ENCODE data around the gene CUL9.

The CUL9 gene

GRCh38 chr6:43248791-43249190, 66.8 kb downstream of the CUL9 start:
- ATAC-seq = no peak
- Mint-ChIP-seq H3K27me3 (peaks cover 36% of the 10 kb centered on the region), H3K4me3 (no peak overlapping the region), H3K9me3 (no peaks in the 10 kb centered on the region), H3K4me1 (peaks cover 17% of the 10 kb centered on the region), H3K27ac (no peak overlapping the region)
- DNase-seq = no peak

GRCh38 chr6:43250992-43251373, 69.0 kb downstream of the CUL9 start:
- DNase-seq (no peak), ATAC-seq (no peak)
- Mint-ChIP-seq H3K27me3 (peaks cover 42% of the 10 kb centered on the region), H3K9me3 (no peaks in the 10 kb centered on the region), H3K4me1 (peaks cover 27% of the 10 kb centered on the region), H3K27ac (no peak overlapping the region), H3K4me3 (peak overlapping the region; percentile 14 to 50)

- no peak for ATAC-seq
- peaks cover 43% of the 10 kb centered on the region for H3K4me1 Mint-ChIP-seq
- no peak for DNase-seq
- no peak overlapping the region for H3K27ac Mint-ChIP-seq
- H3K4me3 Mint-ChIP-seq = no peak overlapping the region
- no peaks in the 10 kb centered on the region for H3K9me3 Mint-ChIP-seq
- H3K27me3 Mint-ChIP-seq = peaks cover 42% of the 10 kb centered on the region
Measured at GRCh38 chr6:43253401-43253800, 71.4 kb downstream of the CUL9 start.

- peaks cover 43% of the 10 kb centered on the region for H3K4me1 Mint-ChIP-seq
- ATAC-seq = peak; percentile 53
- DNase-seq = no peak
- peaks cover 42% of the 10 kb centered on the region for H3K27me3 Mint-ChIP-seq
- H3K9me3 Mint-ChIP-seq = no peaks in the 10 kb centered on the region
- no peak overlapping the region for H3K4me3 Mint-ChIP-seq
- H3K27ac Mint-ChIP-seq = peak overlapping the region in 1 of 2 donors; percentile 5
Measured at GRCh38 chr6:43254138-43254817, 72.3 kb downstream of the CUL9 start.

- Mint-ChIP-seq H3K9me3 (no peaks in the 10 kb centered on the region), H3K27ac (peak overlapping the region in 1 of 2 donors; percentile 5), H3K4me1 (peaks cover 43% of the 10 kb centered on the region), H3K27me3 (peaks cover 42% of the 10 kb centered on the region), H3K4me3 (no peak overlapping the region)
- ATAC-seq = no peak
- no peak for DNase-seq
Measured at GRCh38 chr6:43254846-43255245, 72.8 kb downstream of the CUL9 start.

- Mint-ChIP-seq H3K4me3 (no peak overlapping the region), H3K4me1 (peaks cover 42% of the 10 kb centered on the region), H3K27me3 (peaks cover 42% of the 10 kb centered on the region), H3K27ac (no peak overlapping the region), H3K9me3 (no peaks in the 10 kb centered on the region)
- DNase-seq = no peak
- ATAC-seq = no peak
Measured at GRCh38 chr6:43255408-43256054, 73.5 kb downstream of the CUL9 start.

- no peak for DNase-seq
- Mint-ChIP-seq H3K27ac (peak overlapping the region in 1 of 2 donors; percentile 10), H3K4me3 (peak overlapping the region in 1 of 2 donors; percentile 21), H3K9me3 (no peaks in the 10 kb centered on the region), H3K27me3 (peaks cover 30% of the 10 kb centered on the region), H3K4me1 (peaks cover 29% of the 10 kb centered on the region)
- ATAC-seq = no peak
Measured at GRCh38 chr6:43256670-43257366, 74.8 kb downstream of the CUL9 start.

GRCh38 chr6:43257367-43258145, 75.6 kb downstream of the CUL9 start:
- H3K4me1 Mint-ChIP-seq = peaks cover 26% of the 10 kb centered on the region
- peak; percentile 42 for ATAC-seq
- peaks cover 22% of the 10 kb centered on the region for H3K27me3 Mint-ChIP-seq
- peak overlapping the region in 1 of 2 donors; percentile 21 for H3K4me3 Mint-ChIP-seq
- DNase-seq = no peak
- H3K9me3 Mint-ChIP-seq = no peaks in the 10 kb centered on the region
- peak overlapping the region in 1 of 2 donors; percentile 38 for H3K27ac Mint-ChIP-seq

GRCh38 chr6:43258180-43258579, 76.2 kb downstream of the CUL9 start:
- H3K27me3 Mint-ChIP-seq = peaks cover 16% of the 10 kb centered on the region
- H3K4me1 Mint-ChIP-seq = peaks cover 26% of the 10 kb centered on the region
- no peaks in the 10 kb centered on the region for H3K9me3 Mint-ChIP-seq
- no peak overlapping the region for H3K4me3 Mint-ChIP-seq
- DNase-seq (no peak), ATAC-seq (no peak)
- peak overlapping the region in 1 of 2 donors; percentile 45 for H3K27ac Mint-ChIP-seq

GRCh38 chr6:43258807-43259686, 77.1 kb downstream of the CUL9 start:
- peaks cover 30% of the 10 kb centered on the region for H3K4me1 Mint-ChIP-seq
- no peak overlapping the region for H3K4me3 Mint-ChIP-seq
- ATAC-seq (no peak), DNase-seq (no peak)
- no peak overlapping the region for H3K27ac Mint-ChIP-seq
- H3K9me3 Mint-ChIP-seq = no peaks in the 10 kb centered on the region
- peaks cover 15% of the 10 kb centered on the region for H3K27me3 Mint-ChIP-seq

- H3K9me3 Mint-ChIP-seq = no peaks in the 10 kb centered on the region
- no peak overlapping the region for H3K4me3 Mint-ChIP-seq
- H3K27me3 Mint-ChIP-seq = peaks cover 9% of the 10 kb centered on the region
- no peak for ATAC-seq
- peaks cover 22% of the 10 kb centered on the region for H3K4me1 Mint-ChIP-seq
- H3K27ac Mint-ChIP-seq = no peak overlapping the region
- no peak for DNase-seq
Measured at GRCh38 chr6:43260791-43261190, 78.8 kb downstream of the CUL9 start.

GRCh38 chr6:43261198-43261597, 79.2 kb downstream of the CUL9 start:
- DNase-seq (no peak), ATAC-seq (no peak)
- Mint-ChIP-seq H3K9me3 (no peaks in the 10 kb centered on the region), H3K27ac (no peak overlapping the region), H3K4me3 (no peak overlapping the region), H3K27me3 (peaks cover 9% of the 10 kb centered on the region), H3K4me1 (peaks cover 22% of the 10 kb centered on the region)

GRCh38 chr6:43262000-43262779, 80.2 kb downstream of the CUL9 start:
- Mint-ChIP-seq H3K4me1 (peaks cover 17% of the 10 kb centered on the region), H3K4me3 (no peak overlapping the region), H3K9me3 (no peaks in the 10 kb centered on the region), H3K27ac (peak overlapping the region in 1 of 2 donors; percentile 65), H3K27me3 (peaks cover 4% of the 10 kb centered on the region)
- DNase-seq (no peak), ATAC-seq (no peak)

GRCh38 chr6:43262780-43263313, 80.9 kb downstream of the CUL9 start:
- Mint-ChIP-seq H3K4me3 (no peak overlapping the region), H3K27ac (no peak overlapping the region), H3K9me3 (no peaks in the 10 kb centered on the region), H3K4me1 (peaks cover 10% of the 10 kb centered on the region), H3K27me3 (no peaks in the 10 kb centered on the region)
- DNase-seq = no peak
- peak; percentile 8 for ATAC-seq

Data from stimulated activated naive CD8-positive, alpha-beta T cell treated with anti-CD3 and anti-CD28 coated beads, Interleukin-15, amount 100 ng/mL, for 72 hours (primary cell).